Cardiac muscle cell (in vitro differentiated cells and primary cell): ENCODE data around the gene EGF. TPM values are rescaled to one million over a fixed set of nuclear protein-coding genes. Genes with fewer than 3 reads are reported as not detected.
A peak's percentile ranks its signal among the peaks of the same experiment; 100 is the strongest.

Experiments
- DNase-seq, 2 donors: peaks; one replicate each; pipeline versions ENCODE4 v3.0.0 to v3.0.0-alpha.2; 2010 to 2017; ENCODE audit warnings: low read depth in 1 of 2, low spot score in 1 of 2
- H3K27ac ChIP-seq: fragments of 200-600 bp; sonication (generic); 2 replicates; pipeline ENCODE4 v1.5.1; 2016
- H3K27me3 ChIP-seq: fragments of 200-600 bp; sonication (generic); 2 replicates; pipeline ENCODE4 v1.6.0; 2016; ENCODE audit warnings: control low read depth
- H3K36me3 ChIP-seq: fragments of 200-600 bp; sonication (generic); 2 replicates; pipeline ENCODE4 v1.5.1; 2016; ENCODE audit warnings: control low read depth
- H3K4me1 ChIP-seq: fragments of 200-600 bp; sonication (generic); 2 replicates; pipeline ENCODE4 v1.8.1; 2017; ENCODE audit warnings: low read depth, mild to moderate bottlenecking, mixed run types
- H3K4me3 ChIP-seq: fragments of 200-600 bp; sonication (generic); 2 replicates; pipeline ENCODE4 v1.5.1; 2016; ENCODE audit warnings: mild to moderate bottlenecking
- H3K9me3 ChIP-seq: fragments of 200-600 bp; sonication (generic); 2 replicates; pipeline ENCODE4 v1.5.1; 2017; ENCODE audit warnings: low read depth, mild to moderate bottlenecking, control low read depth
- CTCF ChIP-seq: IDR thresholded peaks from 2 replicates; pipeline ENCODE4 v1.5.1; 2012; ENCODE audit warnings: low read depth, mild to moderate bottlenecking, low read length
- polyA plus RNA-seq: library from polyadenylated mRNA; unstranded; fragments of >200 nt; fragmentation: Nextera tagmentation; extraction: Ambion mirVana; gene quantifications from 2 replicates; pipeline ENCODE4 v1.2.1, GENCODE V29; 2016
- total RNA-seq: library from RNA; depleted of rRNA; stranded (reverse); fragments of >200 nt; gene quantifications from 2 replicates; pipeline ENCODE4 v1.2.3, GENCODE V29; 2016

Gene EGF
- total and polyA plus RNA-seq, 2 experiments from 2014 or later: 3.0 to 11.0 TPM

GRCh38 chr4:109973529-109973905 is 60.8 kb downstream of the EGF start:
- H3K4me3 ChIP-seq: no peak overlapping the region
- H3K4me1 ChIP-seq: peaks cover 7% of the 10 kb centered on the region
- H3K27ac ChIP-seq: no peak overlapping the region
- no peak for DNase-seq
- H3K9me3 ChIP-seq: no peaks in the 10 kb centered on the region
- TF ChIP-seq CTCF: no peak
- no peaks in the 10 kb centered on the region for H3K36me3 ChIP-seq
- no peaks in the 10 kb centered on the region for H3K27me3 ChIP-seq

- Histone ChIP-seq H3K36me3 (no peaks in the 10 kb centered on the region), H3K4me3 (no peak overlapping the region), H3K27me3 (no peaks in the 10 kb centered on the region), H3K9me3 (no peaks in the 10 kb centered on the region), H3K4me1 (peaks cover 14% of the 10 kb centered on the region), H3K27ac (no peak overlapping the region)
- no peak for TF ChIP-seq CTCF
- no peak for DNase-seq
These were observed 63.5 kb downstream of the EGF start for GRCh38 chr4:109976189-109976588.

GRCh38 chr4:109977854-109978501 is 65.3 kb downstream of the EGF start:
- Histone ChIP-seq H3K36me3 (no peaks in the 10 kb centered on the region), H3K4me1 (peaks cover 7% of the 10 kb centered on the region), H3K27me3 (no peaks in the 10 kb centered on the region), H3K27ac (no peak overlapping the region), H3K4me3 (no peak overlapping the region), H3K9me3 (no peaks in the 10 kb centered on the region)
- peak; percentile 64 for TF ChIP-seq CTCF
- DNase-seq: peak; percentile 41 to 66

GRCh38 chr4:109978704-109979454 is 66.2 kb downstream of the EGF start:
- DNase-seq: no peak
- Histone ChIP-seq H3K27ac (no peak overlapping the region), H3K4me1 (peaks cover 7% of the 10 kb centered on the region), H3K9me3 (no peaks in the 10 kb centered on the region), H3K4me3 (no peak overlapping the region), H3K27me3 (no peaks in the 10 kb centered on the region), H3K36me3 (no peaks in the 10 kb centered on the region)
- TF ChIP-seq CTCF: peak; percentile 13

GRCh38 chr4:109979920-109980717 is 67.4 kb downstream of the EGF start:
- no peak for TF ChIP-seq CTCF
- no peaks in the 10 kb centered on the region for H3K27me3 ChIP-seq
- no peak overlapping the region for H3K4me3 ChIP-seq
- H3K4me1 ChIP-seq: peaks cover 7% of the 10 kb centered on the region
- DNase-seq: peak in 1 of 2 donors; percentile 29
- no peaks in the 10 kb centered on the region for H3K36me3 ChIP-seq
- no peak overlapping the region for H3K27ac ChIP-seq
- H3K9me3 ChIP-seq: no peaks in the 10 kb centered on the region
